GM19238 (cell line): ENCODE results near the gene CGREF1.

Experiments
- DNase-seq: peaks from one replicate; pipeline ENCODE4 v3.0.0; 2011; ENCODE audit warnings: low spot score; ENCODE audit not compliant: insufficient read length

Gene CGREF1

GRCh38 chr2:27050996-27051901 lies 67.7 kb downstream of the CGREF1 start, which contains the start of gene AGBL5:
AGBL5 (plus strand) TSS chr2:27051668; CDS start chr2:27052959, 1,291 bp downstream.
- peak; percentile 99 for DNase-seq
